Astrocyte (in vitro differentiated cells and primary cell): ENCODE results near the gene PSMG3. TPM values are rescaled to one million over a fixed set of nuclear protein-coding genes. Genes with fewer than 3 reads are reported as not detected.

Experiments
- DNase-seq: peaks from one replicate; pipeline ENCODE4 v3.0.0-alpha.2; 2010; ENCODE audit warnings: low read depth
- FAIRE-seq: peaks from 2 replicates; lab custom pipeline; 2011; peaks lifted over from hg19 to GRCh38; lab: Jason Lieb, UNC
- H2AFZ ChIP-seq: 2 replicates; pipeline ENCODE4 v1.6.0; 2012; ENCODE audit warnings: low read depth, low read length, inconsistent platforms
- H3K27ac ChIP-seq: 2 replicates; pipeline ENCODE4 v1.5.1; 2011; ENCODE audit warnings: low read depth, low read length, inconsistent platforms
- H3K27me3 ChIP-seq: 2 replicates; pipeline ENCODE4 v1.6.0; 2011; ENCODE audit warnings: low read length, inconsistent platforms; ENCODE audit not compliant: insufficient read depth
- H3K36me3 ChIP-seq: 2 replicates; pipeline ENCODE4 v1.5.1; 2011; ENCODE audit warnings: low read length, inconsistent platforms; ENCODE audit not compliant: insufficient read depth
- H3K4me1 ChIP-seq: 2 replicates; pipeline ENCODE4 v1.5.1; 2011; ENCODE audit warnings: low read length, inconsistent platforms; ENCODE audit not compliant: insufficient read depth
- H3K4me2 ChIP-seq: 2 replicates; pipeline ENCODE4 v1.6.0; 2012; ENCODE audit warnings: low read length, inconsistent platforms
- H3K4me3 ChIP-seq: 2 replicates; pipeline ENCODE4 v1.5.1; 2011; ENCODE audit warnings: low read depth, mild to moderate bottlenecking, low read length, inconsistent platforms; ENCODE audit not compliant: insufficient read depth
- H3K79me2 ChIP-seq: 2 replicates; pipeline ENCODE4 v1.6.0; 2012; ENCODE audit warnings: mild to moderate bottlenecking, low read length, inconsistent platforms; ENCODE audit not compliant: insufficient read depth
- H3K9ac ChIP-seq: 2 replicates; pipeline ENCODE4 v1.6.0; 2012; ENCODE audit warnings: mild to moderate bottlenecking, low read length, inconsistent platforms
- H3K9me3 ChIP-seq: 2 replicates; pipeline ENCODE4 v1.5.1; 2012; ENCODE audit warnings: low read depth, mild to moderate bottlenecking, low read length, inconsistent platforms; ENCODE audit not compliant: insufficient read depth
- H4K20me1 ChIP-seq: 2 replicates; pipeline ENCODE4 v1.6.0; 2012; ENCODE audit warnings: low read length, inconsistent platforms; ENCODE audit not compliant: insufficient read depth
- H3K27ac Mint-ChIP-seq: one replicate; pipeline ENCODE4 v1.8.0; 2021; ENCODE audit warnings: mild to moderate bottlenecking, mixed read lengths; ENCODE audit not compliant: unreplicated experiment
- H3K27me3 Mint-ChIP-seq: one replicate; pipeline ENCODE4 v1.8.0; 2021; ENCODE audit warnings: low read depth, mixed read lengths; ENCODE audit not compliant: unreplicated experiment
- H3K36me3 Mint-ChIP-seq: one replicate; pipeline ENCODE4 v1.8.0; 2021; ENCODE audit warnings: low read depth, mixed read lengths; ENCODE audit not compliant: unreplicated experiment
- H3K4me1 Mint-ChIP-seq: one replicate; pipeline ENCODE4 v1.8.0; 2021; ENCODE audit warnings: low read depth, mixed read lengths; ENCODE audit not compliant: unreplicated experiment
- H3K4me3 Mint-ChIP-seq: one replicate; pipeline ENCODE4 v1.8.0; 2021; ENCODE audit warnings: mild to moderate bottlenecking, moderate library complexity, mixed read lengths; ENCODE audit not compliant: unreplicated experiment
- H3K9me3 Mint-ChIP-seq: one replicate; pipeline ENCODE4 v1.8.0; 2021; ENCODE audit warnings: mild to moderate bottlenecking, mixed read lengths; ENCODE audit not compliant: unreplicated experiment
- EZH2 ChIP-seq: IDR thresholded peaks from 2 replicates; pipeline ENCODE4 v1.6.1; 2012; ENCODE audit warnings: mild to moderate bottlenecking, low read length, inconsistent platforms; ENCODE audit not compliant: insufficient read depth
- total RNA-seq: library from RNA; stranded (reverse); gene quantifications from 2 replicates; pipeline ENCODE4 v1.2.1, GENCODE V29; 2021
- TF ChIP-seq, protein P1 (sequence below): IDR thresholded peaks from 2 replicates; pipeline ENCODE4 v1.5.1; 2011; ENCODE audit warnings: low read depth, mild to moderate bottlenecking, inconsistent platforms, low read length, moderate library complexity; ENCODE audit not compliant: insufficient read depth

The PSMG3 gene
- total RNA-seq, 1 donor from 2014 or later, result 30.3 TPM

- Histone ChIP-seq H3K4me2 (peak overlapping the region; percentile 88), H3K9me3 (no peaks in the 10 kb centered on the region), H3K36me3 (no peaks in the 10 kb centered on the region), H3K79me2 (peaks cover 19% of the 10 kb centered on the region), H3K4me3 (peak overlapping the region; percentile 34), H3K9ac (peak overlapping the region; percentile 96), H4K20me1 (peaks cover 8% of the 10 kb centered on the region), H3K27me3 (no peaks in the 10 kb centered on the region), H3K27ac (peak overlapping the region; percentile 97), H2AFZ (no peak overlapping the region), H3K4me1 (peaks cover 33% of the 10 kb centered on the region)
- Mint-ChIP-seq H3K27ac (no peak overlapping the region), H3K27me3 (no peaks in the 10 kb centered on the region), H3K9me3 (no peaks in the 10 kb centered on the region), H3K4me1 (peaks cover 35% of the 10 kb centered on the region), H3K36me3 (peaks cover 6% of the 10 kb centered on the region), H3K4me3 (peak overlapping the region; percentile 89)
- TF ChIP-seq, protein P1, sequence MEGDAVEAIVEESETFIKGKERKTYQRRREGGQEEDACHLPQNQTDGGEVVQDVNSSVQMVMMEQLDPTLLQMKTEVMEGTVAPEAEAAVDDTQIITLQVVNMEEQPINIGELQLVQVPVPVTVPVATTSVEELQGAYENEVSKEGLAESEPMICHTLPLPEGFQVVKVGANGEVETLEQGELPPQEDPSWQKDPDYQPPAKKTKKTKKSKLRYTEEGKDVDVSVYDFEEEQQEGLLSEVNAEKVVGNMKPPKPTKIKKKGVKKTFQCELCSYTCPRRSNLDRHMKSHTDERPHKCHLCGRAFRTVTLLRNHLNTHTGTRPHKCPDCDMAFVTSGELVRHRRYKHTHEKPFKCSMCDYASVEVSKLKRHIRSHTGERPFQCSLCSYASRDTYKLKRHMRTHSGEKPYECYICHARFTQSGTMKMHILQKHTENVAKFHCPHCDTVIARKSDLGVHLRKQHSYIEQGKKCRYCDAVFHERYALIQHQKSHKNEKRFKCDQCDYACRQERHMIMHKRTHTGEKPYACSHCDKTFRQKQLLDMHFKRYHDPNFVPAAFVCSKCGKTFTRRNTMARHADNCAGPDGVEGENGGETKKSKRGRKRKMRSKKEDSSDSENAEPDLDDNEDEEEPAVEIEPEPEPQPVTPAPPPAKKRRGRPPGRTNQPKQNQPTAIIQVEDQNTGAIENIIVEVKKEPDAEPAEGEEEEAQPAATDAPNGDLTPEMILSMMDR, result no peak
- no peak for TF ChIP-seq EZH2
- DNase-seq, result peak; percentile 97
- no peak for FAIRE-seq
Observed at GRCh38 chr7:1567896-1568510, 1.8 kb downstream of the PSMG3 start.

- no peaks in the 10 kb centered on the region for H3K9me3 ChIP-seq
- H3K4me2 ChIP-seq, result peak overlapping the region; percentile 88
- H3K27ac Mint-ChIP-seq, result peak overlapping the region; percentile 20
- FAIRE-seq, result no peak
- H3K4me3 ChIP-seq, result peak overlapping the region; percentile 34
- no peaks in the 10 kb centered on the region for H3K27me3 ChIP-seq
- peaks cover 8% of the 10 kb centered on the region for H4K20me1 ChIP-seq
- DNase-seq, result peak; percentile 83
- peaks cover 19% of the 10 kb centered on the region for H3K79me2 ChIP-seq
- H3K9ac ChIP-seq, result peak overlapping the region; percentile 96
- peak overlapping the region; percentile 97 for H3K27ac ChIP-seq
- peak overlapping the region; percentile 76 for H3K4me3 Mint-ChIP-seq
- no peaks in the 10 kb centered on the region for H3K27me3 Mint-ChIP-seq
- peaks cover 6% of the 10 kb centered on the region for H3K36me3 Mint-ChIP-seq
- H2AFZ ChIP-seq, result no peak overlapping the region
- H3K4me1 Mint-ChIP-seq, result peaks cover 31% of the 10 kb centered on the region
- TF ChIP-seq, protein P1, result no peak
- TF ChIP-seq EZH2, result no peak
- H3K4me1 ChIP-seq, result peaks cover 33% of the 10 kb centered on the region
- no peaks in the 10 kb centered on the region for H3K9me3 Mint-ChIP-seq
- H3K36me3 ChIP-seq, result no peaks in the 10 kb centered on the region
Observed at GRCh38 chr7:1567049-1567771, 2.6 kb downstream of the PSMG3 start.

- Mint-ChIP-seq H3K27ac (no peak overlapping the region), H3K27me3 (no peaks in the 10 kb centered on the region), H3K9me3 (no peaks in the 10 kb centered on the region), H3K4me3 (no peak overlapping the region), H3K4me1 (peaks cover 30% of the 10 kb centered on the region), H3K36me3 (peaks cover 6% of the 10 kb centered on the region)
- DNase-seq, result no peak
- Histone ChIP-seq H3K9me3 (no peaks in the 10 kb centered on the region), H3K36me3 (no peaks in the 10 kb centered on the region), H3K4me3 (no peak overlapping the region), H3K9ac (peak overlapping the region; percentile 96), H3K27me3 (no peaks in the 10 kb centered on the region), H4K20me1 (peaks cover 8% of the 10 kb centered on the region), H3K27ac (peak overlapping the region; percentile 97), H3K4me1 (peaks cover 33% of the 10 kb centered on the region), H2AFZ (no peak overlapping the region), H3K4me2 (peak overlapping the region; percentile 88), H3K79me2 (peaks cover 19% of the 10 kb centered on the region)
- TF ChIP-seq, protein P1, result no peak
- no peak for TF ChIP-seq EZH2
- FAIRE-seq, result no peak
Observed at GRCh38 chr7:1566687-1567048, 3.2 kb downstream of the PSMG3 start.
